Mesenchymal stem cell (in vitro differentiated cells and primary cell): Measurements from ENCODE around the gene JUND.
A peak's percentile ranks its signal among the peaks of the same experiment; 100 is the strongest.

Source experiments
- DNase-seq: peaks from one replicate; pipeline ENCODE4 v3.0.0-alpha.2; 2013
- H2AFZ ChIP-seq: one replicate; pipeline ENCODE4 v1.6.1; 2013; ENCODE audit warnings: low read depth, mild to moderate bottlenecking, control low read depth, inconsistent platforms, low read length, moderate library complexity
- H2AK5ac ChIP-seq: 2 replicates; pipeline ENCODE4 v1.6.1; 2013; ENCODE audit warnings: low read length, moderate library complexity, mild to moderate bottlenecking, inconsistent platforms; ENCODE audit not compliant: severe bottlenecking
- H2BK120ac ChIP-seq: one replicate; pipeline ENCODE4 v1.6.1; 2013; ENCODE audit warnings: low read depth, mild to moderate bottlenecking, inconsistent platforms, low read length, moderate library complexity
- H2BK12ac ChIP-seq, 2 experiments: one replicate each; pipeline ENCODE4 v1.6.1; 2013; ENCODE audit warnings: inconsistent platforms in 2 of 2, low read length in 2 of 2, mild to moderate bottlenecking in 2 of 2, moderate library complexity in 2 of 2, control low read depth in 1 of 2
- H2BK15ac ChIP-seq: one replicate; pipeline ENCODE4 v1.6.1; 2013; ENCODE audit warnings: mild to moderate bottlenecking, low read depth, inconsistent platforms; ENCODE audit not compliant: poor library complexity, severe bottlenecking
- H2BK5ac ChIP-seq: 2 replicates; pipeline ENCODE4 v1.6.1; 2013; ENCODE audit warnings: low read depth, mild to moderate bottlenecking, low read length, control low read depth, inconsistent platforms; ENCODE audit not compliant: poor library complexity, severe bottlenecking
- H3K14ac ChIP-seq, 2 experiments: one replicate each; pipeline ENCODE4 v1.6.1; 2013; ENCODE audit warnings: inconsistent platforms in 2 of 2, low read length in 2 of 2, control low read depth in 1 of 2, mild to moderate bottlenecking in 1 of 2, moderate library complexity in 1 of 2
- H3K18ac ChIP-seq, 2 experiments: one replicate each; pipeline ENCODE4 v1.6.1; 2013; ENCODE audit warnings: inconsistent platforms in 2 of 2, low read length in 2 of 2, control low read depth in 1 of 2, low read depth in 1 of 2, mild to moderate bottlenecking in 1 of 2
- H3K23ac ChIP-seq, 2 experiments: one replicate each; pipeline ENCODE4 v1.6.1; 2013; ENCODE audit warnings: inconsistent platforms in 2 of 2, low read length in 2 of 2, mild to moderate bottlenecking in 2 of 2, moderate library complexity in 2 of 2, control low read depth in 1 of 2
- H3K27ac ChIP-seq: 2 replicates; pipeline ENCODE4 v1.5.1; 2013; ENCODE audit warnings: mild to moderate bottlenecking, moderate library complexity, low read length, control low read depth, inconsistent platforms; ENCODE audit not compliant: poor library complexity, severe bottlenecking
- H3K27me3 ChIP-seq, 2 experiments: 2 replicates each; pipeline versions ENCODE4 v1.6.1 to v1.7.0; 2013; ENCODE audit warnings: low read length in 2 of 2, mild to moderate bottlenecking in 2 of 2, moderate library complexity in 2 of 2, control low read depth in 1 of 2, inconsistent platforms in 1 of 2; ENCODE audit not compliant: control insufficient read depth in 1 of 2, insufficient read depth in 1 of 2
- H3K36me3 ChIP-seq, 2 experiments: 2 replicates each; pipeline versions ENCODE4 v1.6.1 to v1.7.0; 2013; ENCODE audit warnings: low read length in 2 of 2, control low read depth in 1 of 2, inconsistent platforms in 1 of 2, low read depth in 1 of 2, mild to moderate bottlenecking in 1 of 2; ENCODE audit not compliant: insufficient read depth in 2 of 2, control insufficient read depth in 1 of 2
- H3K4ac ChIP-seq, 2 experiments: one replicate each; pipeline ENCODE4 v1.6.1; 2013; ENCODE audit warnings: inconsistent platforms in 2 of 2, low read length in 2 of 2, mild to moderate bottlenecking in 2 of 2, moderate library complexity in 2 of 2, control low read depth in 1 of 2, low read depth in 1 of 2
- H3K4me1 ChIP-seq: 2 replicates; pipeline ENCODE4 v1.6.1; 2013; ENCODE audit warnings: low read depth, low read length, control low read depth; ENCODE audit not compliant: control insufficient read depth, insufficient read depth
- H3K4me2 ChIP-seq: 2 replicates; pipeline ENCODE4 v1.6.1; 2013; ENCODE audit warnings: low read length, mild to moderate bottlenecking, inconsistent platforms; ENCODE audit not compliant: poor library complexity, severe bottlenecking
- H3K4me3 ChIP-seq, 2 experiments: 2 replicates each; pipeline versions ENCODE4 v1.5.1 to v1.7.0; 2013; ENCODE audit warnings: low read length in 2 of 2, mild to moderate bottlenecking in 2 of 2, control low read depth in 1 of 2, low read depth in 1 of 2; ENCODE audit not compliant: insufficient read depth in 1 of 2
- H3K79me1 ChIP-seq: replicated peaks from 2 replicates; pipeline ENCODE4 v1.6.1; 2013; ENCODE audit warnings: mild to moderate bottlenecking, control low read depth, low read length, inconsistent platforms; ENCODE audit not compliant: poor library complexity, severe bottlenecking
- H3K9ac ChIP-seq: 2 replicates; pipeline ENCODE4 v1.7.0; 2013; ENCODE audit warnings: mild to moderate bottlenecking, low read length, moderate library complexity
- H3K9me3 ChIP-seq: 2 replicates; pipeline ENCODE4 v1.7.0; 2013; ENCODE audit warnings: mild to moderate bottlenecking, low read length; ENCODE audit not compliant: control insufficient read depth
- H4K8ac ChIP-seq: one replicate; pipeline ENCODE4 v1.6.1; 2013; ENCODE audit warnings: inconsistent platforms, mild to moderate bottlenecking, low read length, moderate library complexity
- H4K91ac ChIP-seq: one replicate; pipeline ENCODE4 v1.6.1; 2013; ENCODE audit warnings: mild to moderate bottlenecking, low read length, inconsistent platforms
- WGBS: methylation state at CpG from one replicate; pipeline ENCODE4 v1.1.7; 2013; ENCODE audit warnings: mixed read lengths; 5-methylcytosine and 5-hydroxymethylcytosine counted together

Gene JUND

GRCh38 chr19:18232540-18233223 lies 48.7 kb downstream of the JUND start:
- WGBS: under 1% methylated on average over 40 of the region's 46 CpGs
- Histone ChIP-seq H3K9me3 (no peaks in the 10 kb centered on the region), H3K4ac (no peak overlapping the region), H3K27me3 (peaks cover 39 to 75% of the 10 kb centered on the region in 2 experiments), H2BK12ac (no peak overlapping the region), H3K14ac (no peak overlapping the region), H3K79me1 (no peaks in the 10 kb centered on the region), H4K8ac (no peak overlapping the region), H2BK5ac (no peak overlapping the region), H3K36me3 (no peaks in the 10 kb centered on the region), H3K4me3 (no peak overlapping the region), H3K23ac (no peak overlapping the region), H3K9ac (no peak overlapping the region), H2BK120ac (no peak overlapping the region), H2AFZ (no peak overlapping the region), H3K4me2 (no peak overlapping the region), H2AK5ac (no peak overlapping the region), H3K27ac (no peak overlapping the region), H2BK15ac (no peak overlapping the region), H4K91ac (no peak overlapping the region), H3K4me1 (peaks cover 7% of the 10 kb centered on the region), H3K18ac (no peak overlapping the region)
- DNase-seq: peak; percentile 47

DNA sequence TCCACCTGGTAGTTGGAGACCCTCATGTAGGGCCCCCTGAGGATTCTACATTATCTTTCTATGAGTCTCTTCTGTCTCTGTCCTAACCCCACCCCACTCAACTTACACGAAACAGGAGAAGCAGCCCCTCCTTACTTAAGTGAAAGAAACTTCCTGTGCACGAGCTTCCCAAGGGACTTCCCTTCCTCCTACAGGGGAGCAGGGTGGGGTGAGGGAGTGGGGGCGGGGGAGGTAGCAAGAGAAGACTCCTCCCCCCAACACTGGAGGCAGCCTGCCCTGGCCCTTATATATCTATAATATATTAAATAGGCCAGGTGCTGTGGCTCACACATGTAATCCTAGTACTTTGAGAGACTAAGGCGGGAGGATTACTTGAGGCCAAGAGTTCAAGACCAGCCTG lies 49.6 kb downstream of the JUND start:
- H3K9ac ChIP-seq: no peak overlapping the region
- 87% methylated on average over 1 of the region's 4 CpGs for WGBS
- H3K4ac ChIP-seq: no peak overlapping the region
- H3K79me1 ChIP-seq: no peaks in the 10 kb centered on the region
- H3K14ac ChIP-seq: no peak overlapping the region
- no peak overlapping the region for H3K4me2 ChIP-seq
- no peak overlapping the region for H2BK5ac ChIP-seq
- peaks cover 7% of the 10 kb centered on the region for H3K4me1 ChIP-seq
- H3K27ac ChIP-seq: no peak overlapping the region
- DNase-seq: no peak
- H2BK12ac ChIP-seq: no peak overlapping the region
- no peak overlapping the region for H4K8ac ChIP-seq
- no peak overlapping the region for H3K4me3 ChIP-seq
- no peak overlapping the region for H4K91ac ChIP-seq
- H3K9me3 ChIP-seq: no peaks in the 10 kb centered on the region
- peaks cover 45 to 81% of the 10 kb centered on the region in 2 experiments for H3K27me3 ChIP-seq
- H3K36me3 ChIP-seq: no peaks in the 10 kb centered on the region
- no peak overlapping the region for H2BK120ac ChIP-seq
- no peak overlapping the region for H3K18ac ChIP-seq
- H2AFZ ChIP-seq: no peak overlapping the region
- no peak overlapping the region for H2BK15ac ChIP-seq
- no peak overlapping the region for H3K23ac ChIP-seq
- no peak overlapping the region for H2AK5ac ChIP-seq

GRCh38 chr19:18230941-18231734 lies 50.3 kb downstream of the JUND start:
- H3K4me1 ChIP-seq: peaks cover 7% of the 10 kb centered on the region
- H2AK5ac ChIP-seq: no peak overlapping the region
- no peak overlapping the region for H3K4ac ChIP-seq
- H3K27me3 ChIP-seq: peaks cover 42 to 80% of the 10 kb centered on the region in 2 experiments
- H2BK120ac ChIP-seq: no peak overlapping the region
- no peak overlapping the region for H2BK12ac ChIP-seq
- WGBS: 75% methylated on average over 18 of the region's 18 CpGs
- H3K9me3 ChIP-seq: no peaks in the 10 kb centered on the region
- no peak overlapping the region for H3K14ac ChIP-seq
- H4K91ac ChIP-seq: no peak overlapping the region
- H3K23ac ChIP-seq: no peak overlapping the region
- H3K18ac ChIP-seq: no peak overlapping the region
- H3K36me3 ChIP-seq: no peaks in the 10 kb centered on the region
- H2BK5ac ChIP-seq: no peak overlapping the region
- no peak overlapping the region for H3K4me2 ChIP-seq
- no peak overlapping the region for H3K4me3 ChIP-seq
- H2BK15ac ChIP-seq: no peak overlapping the region
- H2AFZ ChIP-seq: no peak overlapping the region
- DNase-seq: peak; percentile 31
- no peak overlapping the region for H3K27ac ChIP-seq
- H3K79me1 ChIP-seq: no peaks in the 10 kb centered on the region
- H4K8ac ChIP-seq: no peak overlapping the region
- H3K9ac ChIP-seq: no peak overlapping the region

GRCh38 chr19:18229915-18230314 lies 51.5 kb downstream of the JUND start:
- no peak overlapping the region for H3K4ac ChIP-seq
- H4K8ac ChIP-seq: no peak overlapping the region
- no peak overlapping the region for H3K14ac ChIP-seq
- no peak overlapping the region for H2BK15ac ChIP-seq
- H3K4me1 ChIP-seq: peaks cover 18% of the 10 kb centered on the region
- H3K4me2 ChIP-seq: no peak overlapping the region
- no peaks in the 10 kb centered on the region for H3K79me1 ChIP-seq
- no peaks in the 10 kb centered on the region for H3K9me3 ChIP-seq
- no peak overlapping the region for H2BK12ac ChIP-seq
- H3K4me3 ChIP-seq: no peak overlapping the region
- H3K18ac ChIP-seq: no peak overlapping the region
- no peaks in the 10 kb centered on the region for H3K36me3 ChIP-seq
- no peak overlapping the region for H2BK5ac ChIP-seq
- H3K9ac ChIP-seq: no peak overlapping the region
- no peak overlapping the region for H4K91ac ChIP-seq
- no peak overlapping the region for H3K23ac ChIP-seq
- peaks cover 54 to 84% of the 10 kb centered on the region in 2 experiments for H3K27me3 ChIP-seq
- 65% methylated on average over 4 of the region's 4 CpGs for WGBS
- no peak overlapping the region for H3K27ac ChIP-seq
- no peak overlapping the region for H2BK120ac ChIP-seq
- no peak overlapping the region for H2AFZ ChIP-seq
- no peak for DNase-seq
- H2AK5ac ChIP-seq: no peak overlapping the region
